PC-9 (cell line): ENCODE measurements around the gene TMCO6.

Source experiments
- EZH2 ChIP-seq: fragments of 200-600 bp; sonication (generic); IDR thresholded peaks from 2 replicates; pipeline ENCODE4 v1.8.0; 2017; ENCODE audit warnings: antibody characterized with exemption, low read depth
- TF ChIP-seq, protein P1 (sequence below): fragments of 200-600 bp; sonication (generic); conservative IDR thresholded peaks from 2 replicates; pipeline ENCODE4 v1.6.1; 2017; ENCODE audit warnings: mixed run types, antibody characterized with exemption, mild to moderate bottlenecking, moderate library complexity

DNA sequence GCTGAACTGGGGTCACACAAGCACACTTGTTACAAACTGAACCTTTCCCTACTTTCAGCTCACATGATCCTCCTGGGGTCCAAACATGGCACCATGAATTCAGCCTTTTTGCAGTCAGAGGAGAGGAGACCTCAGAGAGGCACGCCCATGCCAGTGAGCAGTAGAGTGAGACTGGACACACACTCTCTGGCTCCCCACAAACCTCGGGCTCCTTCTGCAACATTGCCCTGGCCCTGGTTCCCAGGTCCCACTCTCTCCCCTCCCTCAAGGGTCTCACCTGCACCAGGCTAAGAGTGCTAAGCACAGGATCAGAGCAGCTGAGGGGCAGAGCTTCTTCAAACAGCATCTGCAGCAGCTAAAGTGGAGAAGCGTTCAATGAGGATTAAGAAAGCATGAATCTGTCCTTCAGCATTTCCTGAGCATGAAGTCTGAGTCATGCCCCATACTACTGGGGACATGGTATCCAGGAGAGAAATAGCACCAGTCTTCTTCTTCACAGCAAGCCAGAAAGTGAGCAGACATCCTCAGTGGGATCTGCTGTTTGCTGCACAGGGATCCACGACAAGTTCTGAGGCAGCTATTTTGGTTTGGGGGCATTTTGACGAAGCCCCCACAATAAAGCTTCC, 47.4 kb upstream of the TMCO6 start:
- TF ChIP-seq, protein P1, sequence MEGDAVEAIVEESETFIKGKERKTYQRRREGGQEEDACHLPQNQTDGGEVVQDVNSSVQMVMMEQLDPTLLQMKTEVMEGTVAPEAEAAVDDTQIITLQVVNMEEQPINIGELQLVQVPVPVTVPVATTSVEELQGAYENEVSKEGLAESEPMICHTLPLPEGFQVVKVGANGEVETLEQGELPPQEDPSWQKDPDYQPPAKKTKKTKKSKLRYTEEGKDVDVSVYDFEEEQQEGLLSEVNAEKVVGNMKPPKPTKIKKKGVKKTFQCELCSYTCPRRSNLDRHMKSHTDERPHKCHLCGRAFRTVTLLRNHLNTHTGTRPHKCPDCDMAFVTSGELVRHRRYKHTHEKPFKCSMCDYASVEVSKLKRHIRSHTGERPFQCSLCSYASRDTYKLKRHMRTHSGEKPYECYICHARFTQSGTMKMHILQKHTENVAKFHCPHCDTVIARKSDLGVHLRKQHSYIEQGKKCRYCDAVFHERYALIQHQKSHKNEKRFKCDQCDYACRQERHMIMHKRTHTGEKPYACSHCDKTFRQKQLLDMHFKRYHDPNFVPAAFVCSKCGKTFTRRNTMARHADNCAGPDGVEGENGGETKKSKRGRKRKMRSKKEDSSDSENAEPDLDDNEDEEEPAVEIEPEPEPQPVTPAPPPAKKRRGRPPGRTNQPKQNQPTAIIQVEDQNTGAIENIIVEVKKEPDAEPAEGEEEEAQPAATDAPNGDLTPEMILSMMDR = no peak
- TF ChIP-seq EZH2 = no peak
